Measurements from ENCODE around the gene LRP1B. TPM values are rescaled to one million over a fixed set of nuclear protein-coding genes. Genes with fewer than 3 reads are reported as not detected.

LRP1B gene
- total RNA-seq, 1 donor from 2014 or later: 1.7 TPM

GRCh38 chr2:141728142-141728541, 402.7 kb downstream of the LRP1B start:
- H3K4me1 Mint-ChIP-seq: no peaks in the 10 kb centered on the region
- no peaks in the 10 kb centered on the region for H3K36me3 Mint-ChIP-seq
- no peak for TF ChIP-seq CTCF (IDR thresholded peaks at IDR 0.05; ENCODE audit: unreplicated experiment)
- H3K4me3 Mint-ChIP-seq: no peak overlapping the region
- no peak for DNase-seq (ENCODE audit: low spot score in 2 of 2, unreplicated experiment in 2 of 2)
- H3K27me3 Mint-ChIP-seq (ENCODE audit: low read depth): no peaks in the 10 kb centered on the region
- H3K9me3 Mint-ChIP-seq: peaks cover 5% of the 10 kb centered on the region
- H3K27ac Mint-ChIP-seq: no peak overlapping the region

GRCh38 chr2:141724426-141724825, 406.4 kb downstream of the LRP1B start:
- DNase-seq (ENCODE audit: low spot score in 2 of 2, unreplicated experiment in 2 of 2): no peak
- H3K36me3 Mint-ChIP-seq: no peaks in the 10 kb centered on the region
- TF ChIP-seq CTCF (IDR thresholded peaks at IDR 0.05; ENCODE audit: unreplicated experiment): no peak
- no peaks in the 10 kb centered on the region for H3K4me1 Mint-ChIP-seq
- H3K27me3 Mint-ChIP-seq (ENCODE audit: low read depth): no peaks in the 10 kb centered on the region
- no peak overlapping the region for H3K27ac Mint-ChIP-seq
- H3K9me3 Mint-ChIP-seq: peaks cover 1% of the 10 kb centered on the region
- H3K4me3 Mint-ChIP-seq: no peak overlapping the region

GRCh38 chr2:141723814-141724213, 407.0 kb downstream of the LRP1B start:
- no peak for TF ChIP-seq CTCF (IDR thresholded peaks at IDR 0.05; ENCODE audit: unreplicated experiment)
- Mint-ChIP-seq H3K36me3 (no peaks in the 10 kb centered on the region), H3K4me3 (no peak overlapping the region), H3K9me3 (peaks cover 5% of the 10 kb centered on the region), H3K4me1 (no peaks in the 10 kb centered on the region), H3K27me3 (ENCODE audit: low read depth) (no peaks in the 10 kb centered on the region), H3K27ac (no peak overlapping the region)
- DNase-seq (ENCODE audit: low spot score in 2 of 2, unreplicated experiment in 2 of 2): no peak

- H3K27ac Mint-ChIP-seq: no peak overlapping the region
- peaks cover 7% of the 10 kb centered on the region for H3K4me1 Mint-ChIP-seq
- peaks cover 5% of the 10 kb centered on the region for H3K9me3 Mint-ChIP-seq
- H3K36me3 Mint-ChIP-seq: no peaks in the 10 kb centered on the region
- no peak overlapping the region for H3K4me3 Mint-ChIP-seq
- H3K27me3 Mint-ChIP-seq (ENCODE audit: low read depth): no peaks in the 10 kb centered on the region
- TF ChIP-seq CTCF (IDR thresholded peaks at IDR 0.05; ENCODE audit: unreplicated experiment): no peak
- no peak for DNase-seq (ENCODE audit: low spot score in 2 of 2, unreplicated experiment in 2 of 2)
Observed at GRCh38 chr2:141720476-141720875, 410.3 kb downstream of the LRP1B start.

GRCh38 chr2:141714496-141714895, 416.3 kb downstream of the LRP1B start:
- Mint-ChIP-seq H3K4me3 (no peak overlapping the region), H3K9me3 (peaks cover 5% of the 10 kb centered on the region), H3K36me3 (no peaks in the 10 kb centered on the region), H3K27ac (peak overlapping the region; percentile 49), H3K4me1 (peaks cover 22% of the 10 kb centered on the region), H3K27me3 (ENCODE audit: low read depth) (no peaks in the 10 kb centered on the region)
- DNase-seq (ENCODE audit: low spot score in 2 of 2, unreplicated experiment in 2 of 2): no peak
- TF ChIP-seq CTCF (IDR thresholded peaks at IDR 0.05; ENCODE audit: unreplicated experiment): no peak

GRCh38 chr2:141711627-141712026, 419.2 kb downstream of the LRP1B start:
- no peaks in the 10 kb centered on the region for H3K27me3 Mint-ChIP-seq (ENCODE audit: low read depth)
- H3K27ac Mint-ChIP-seq: peak overlapping the region; percentile 2
- no peak for TF ChIP-seq CTCF (IDR thresholded peaks at IDR 0.05; ENCODE audit: unreplicated experiment)
- H3K9me3 Mint-ChIP-seq: no peaks in the 10 kb centered on the region
- H3K4me1 Mint-ChIP-seq: peaks cover 15% of the 10 kb centered on the region
- no peak overlapping the region for H3K4me3 Mint-ChIP-seq
- no peaks in the 10 kb centered on the region for H3K36me3 Mint-ChIP-seq
- no peak for DNase-seq (ENCODE audit: low spot score in 2 of 2, unreplicated experiment in 2 of 2)
